Brain microvascular endothelial cell (primary cell): ENCODE data around the gene VWC2.

Experiments
- DNase-seq: peaks from one replicate; pipeline ENCODE4 v3.0.0-alpha.2; 2020
- H3K27ac ChIP-seq: fragments of 250-450 bp; sonication (Bioruptor Pico); 2 replicates; pipeline ENCODE4 v1.5.1; 2020; ENCODE audit warnings: mild to moderate bottlenecking, moderate library complexity
- H3K27me3 ChIP-seq: fragments of 250-450 bp; sonication (Bioruptor Pico); replicated peaks from 2 replicates; pipeline ENCODE4 v1.5.1; 2020; ENCODE audit warnings: mild to moderate bottlenecking
- H3K36me3 ChIP-seq: fragments of 250-450 bp; sonication (Bioruptor Pico); replicated peaks from 2 replicates; pipeline ENCODE4 v1.5.1; 2020; ENCODE audit warnings: mild to moderate bottlenecking
- H3K4me3 ChIP-seq: 2 replicates; pipeline ENCODE4 v1.5.1; 2011; ENCODE audit warnings: low read depth, mild to moderate bottlenecking, control low read depth, low read length, moderate library complexity
- CTCF ChIP-seq: IDR thresholded peaks from 2 replicates; pipeline ENCODE4 v1.5.1; 2011; ENCODE audit warnings: low read depth, mild to moderate bottlenecking, moderate library complexity, low read length, control low read depth, inconsistent platforms; ENCODE audit errors: missing control alignments
- in situ Hi-C: cut with HindIII; loops from 2 replicates; pipeline ENCODE4 v1.10.0; 2017; ENCODE audit warnings: low sequenced_read_pairs, low pct_ligation_motif_present

VWC2 gene

DNA sequence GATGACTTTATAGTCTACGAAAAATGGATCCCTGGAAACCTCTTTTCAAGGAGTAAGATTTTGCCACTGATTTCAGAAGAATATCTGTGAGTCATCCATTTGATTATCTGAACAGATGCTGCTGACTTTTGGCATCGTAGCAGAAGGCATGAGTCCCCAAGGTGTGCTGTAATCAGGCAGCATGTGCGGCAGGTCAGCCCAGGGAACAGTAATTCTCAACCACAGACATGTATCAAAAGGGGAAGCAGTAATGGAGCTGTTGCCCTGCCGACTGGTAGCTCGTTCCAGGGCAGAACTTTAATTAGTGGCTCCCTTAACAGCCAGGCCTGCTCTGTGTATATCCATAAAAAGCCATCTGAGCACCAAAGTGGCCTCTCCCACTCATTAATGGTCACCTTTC, 5.7 kb upstream of the VWC2 start:
- in situ Hi-C loops = no loop called here
- Histone ChIP-seq H3K27ac (no peak overlapping the region), H3K36me3 (no peaks in the 10 kb centered on the region), H3K4me3 (no peak overlapping the region), H3K27me3 (peaks cover 5% of the 10 kb centered on the region)
- DNase-seq = no peak
- no peak for TF ChIP-seq CTCF

DNA sequence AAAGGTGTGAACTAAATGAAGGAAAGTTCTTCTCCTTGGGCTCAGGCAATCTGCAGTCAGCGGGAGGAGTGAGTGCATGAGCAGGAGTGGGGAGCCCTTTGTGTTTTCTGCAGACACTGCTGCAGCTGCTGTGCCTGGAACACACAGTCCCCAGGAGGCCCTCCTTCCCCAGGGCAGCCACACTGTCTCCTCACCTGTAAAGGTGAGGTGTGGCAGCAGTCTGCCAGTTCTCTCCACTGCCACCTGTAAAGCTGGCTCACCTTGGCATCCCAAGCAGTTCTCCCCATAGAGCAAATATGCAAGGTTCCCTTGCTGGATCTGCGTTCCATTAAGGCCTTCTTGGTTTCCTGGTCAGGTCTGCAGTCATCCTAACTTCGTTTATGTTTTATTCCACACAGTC, 5.2 kb upstream of the VWC2 start:
- Histone ChIP-seq H3K27ac (no peak overlapping the region), H3K27me3 (peaks cover 10% of the 10 kb centered on the region), H3K4me3 (no peak overlapping the region), H3K36me3 (no peaks in the 10 kb centered on the region)
- in situ Hi-C loops = no loop called here
- DNase-seq = no peak
- TF ChIP-seq CTCF = no peak

GRCh38 chr7:49768835-49769234, 4.6 kb upstream of the VWC2 start:
- in situ Hi-C loops = no loop called here
- H3K4me3 ChIP-seq = no peak overlapping the region
- no peak for TF ChIP-seq CTCF

DNA sequence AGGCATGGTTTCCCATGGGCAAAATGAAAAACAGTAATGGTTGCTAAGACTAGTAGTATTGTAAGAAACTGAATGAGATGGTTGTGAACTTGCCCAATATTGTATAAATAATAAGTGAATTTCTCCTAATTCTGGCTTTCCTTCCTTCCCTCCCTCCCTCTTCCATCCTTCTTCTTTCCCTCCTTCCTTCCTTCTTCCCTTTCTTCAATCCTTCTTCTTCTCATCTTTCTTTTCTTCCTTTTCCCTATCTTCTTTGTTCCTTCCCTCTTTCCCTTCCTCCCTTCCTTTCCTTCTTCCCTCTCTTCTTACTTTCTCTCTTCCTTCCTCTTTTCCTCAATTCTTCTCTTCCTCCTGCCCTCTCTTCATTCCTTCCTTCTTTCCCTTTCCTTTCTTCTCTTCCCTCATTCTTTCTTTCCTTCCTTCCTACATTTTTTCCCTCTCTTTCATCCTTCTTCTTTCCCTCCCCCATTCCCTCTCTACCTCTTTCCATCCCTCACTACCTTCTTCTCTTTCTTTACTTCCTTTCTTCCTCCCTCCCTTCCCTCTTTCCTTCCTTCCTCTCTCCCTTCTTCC, 4.1 kb upstream of the VWC2 start:
- DNase-seq = no peak
- peaks cover 21% of the 10 kb centered on the region for H3K27me3 ChIP-seq
- in situ Hi-C loops = no loop called here
- H3K27ac ChIP-seq = no peak overlapping the region
- TF ChIP-seq CTCF = no peak
- H3K36me3 ChIP-seq = no peaks in the 10 kb centered on the region
- H3K4me3 ChIP-seq = no peak overlapping the region

More at GRCh38 chr7:49768835-49769234, 4.6 kb upstream of the VWC2 start:
- Histone ChIP-seq H3K36me3 (no peaks in the 10 kb centered on the region), H3K27me3 (peaks cover 16% of the 10 kb centered on the region), H3K27ac (no peak overlapping the region)
- no peak for DNase-seq

DNA sequence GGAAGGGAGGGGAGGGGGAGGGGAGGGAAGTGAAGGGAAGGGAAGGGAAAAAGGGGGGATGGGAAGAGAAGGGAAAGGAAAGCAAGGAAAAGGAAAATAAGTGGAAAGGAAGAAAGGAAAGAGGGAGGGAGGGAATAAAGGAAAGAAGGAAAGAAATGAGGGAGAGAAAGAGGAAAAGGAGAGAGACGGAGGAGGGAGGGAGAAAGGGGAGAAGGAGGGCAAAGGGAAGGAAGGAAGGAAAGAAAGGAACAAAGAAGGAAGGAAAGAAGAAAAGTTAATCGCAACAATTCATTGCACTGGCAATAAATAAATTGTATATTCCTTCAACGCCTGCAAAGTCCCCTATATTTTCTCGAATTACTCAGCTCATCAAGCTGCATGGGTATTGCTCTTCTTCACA, 2.6 kb upstream of the VWC2 start:
- no peak for TF ChIP-seq CTCF

More for the DNA sequence above, 2.6 kb upstream of the VWC2 start:
- Histone ChIP-seq H3K4me3 (no peak overlapping the region), H3K27me3 (peaks cover 34% of the 10 kb centered on the region), H3K27ac (no peak overlapping the region), H3K36me3 (no peaks in the 10 kb centered on the region)
- DNase-seq = no peak
- in situ Hi-C loops = no loop called here
